HCT116 (cell line): Measurements from ENCODE around the gene ADGRA1. TPM values are rescaled to one million over a fixed set of nuclear protein-coding genes. Genes with fewer than 3 reads are reported as not detected.

Source experiments
- ATAC-seq: fragments of 200-7000 bp; cut with Tn5 transposase; 2 replicates; pipeline ENCODE4 v1.9.1; 2020; ENCODE audit warnings: mild to moderate bottlenecking, moderate library complexity
- BruUV-seq: library from RNA; stranded (reverse); fragments of 400-500 nt; replicated peaks from 2 replicates; lab custom pipeline; 2021; lab: Mats Ljungman, UMichigan
- CTCF ChIA-PET: fragments of 300-600 bp; sonication (Branson Sonifier 250); formaldehyde crosslinking; loops from one replicate; lab custom pipeline; 2021; ENCODE audit warnings: antibody characterized with exemption; lab: Charles Lee
- POLR2A ChIA-PET: fragments of 300-600, 350-600 bp; sonication (Branson Sonifier 250); formaldehyde crosslinking; loops from one replicate; lab custom pipeline; 2021; ENCODE audit warnings: antibody characterized with exemption; lab: Charles Lee
- RAD21 ChIA-PET, 2 experiments: fragments of 300-600 bp; sonication (Branson Sonifier 250); formaldehyde crosslinking; loops; one replicate each; lab custom pipeline; 2023; ENCODE audit warnings: low total read pairs in 2 of 2; ENCODE audit not compliant: uncharacterized antibody in 2 of 2, unreplicated experiment in 2 of 2, low non-redundant PET in 1 of 2; lab: Charles Lee
- DNase-seq: peaks from one replicate; pipeline ENCODE4 v3.0.0-alpha.2; 2010; ENCODE audit warnings: low read depth, low spot score
- H2AFZ ChIP-seq: fragments of 200-600 bp; shearing (Covaris generic), sonication (generic); 2 replicates; pipeline ENCODE4 v1.6.1; 2017; ENCODE audit warnings: low read depth, mixed run types, mixed read lengths, antibody characterized with exemption, low read length; ENCODE audit not compliant: poor library complexity, severe bottlenecking
- H3K27ac ChIP-seq: 2 replicates; pipeline ENCODE4 v1.5.1; 2012; ENCODE audit warnings: low read depth, low read length
- H3K27me3 ChIP-seq: fragments of 200-600 bp; sonication (generic); 2 replicates; pipeline ENCODE4 v1.6.1; 2016; ENCODE audit warnings: mixed run types, low read length, mixed read lengths; ENCODE audit not compliant: insufficient read depth
- H3K36me3 ChIP-seq, 2 experiments: fragments of 200-500 bp in 1 of 2; fragments of 200-600 bp in 1 of 2; sonication (Bioruptor generic) in 1 of 2; sonication (generic) in 1 of 2; 2 replicates each; pipeline versions ENCODE4 v1.5.1 to v1.6.1; 2014 to 2016; ENCODE audit warnings: low read length in 2 of 2, inconsistent platforms in 1 of 2, mixed read lengths in 1 of 2, mixed run types in 1 of 2; ENCODE audit not compliant: insufficient read depth in 2 of 2, control insufficient read depth in 1 of 2
- H3K4me1 ChIP-seq, 2 experiments: fragments of 200-600 bp in 1 of 2; sonication (generic) in 1 of 2; 2 replicates each; pipeline versions ENCODE4 v1.5.1 to v1.6.1; 2012 to 2017; ENCODE audit warnings: low read length in 2 of 2, inconsistent platforms in 1 of 2, mild to moderate bottlenecking in 1 of 2, mixed read lengths in 1 of 2, mixed run types in 1 of 2, moderate library complexity in 1 of 2; ENCODE audit not compliant: insufficient read depth in 2 of 2, control insufficient read depth in 1 of 2
- H3K4me2 ChIP-seq: fragments of 200-600 bp; sonication (generic); 2 replicates; pipeline ENCODE4 v1.6.1; 2017; ENCODE audit warnings: mixed run types, low read length, mixed read lengths
- H3K4me3 ChIP-seq, 2 experiments: fragments of 200-600 bp in 1 of 2; sonication (generic) in 1 of 2; replicated peaks in 1 of 2; 2 replicates each; pipeline ENCODE4 v1.5.1; 2011 to 2016; ENCODE audit warnings: low read length in 2 of 2, control low read depth in 1 of 2, low read depth in 1 of 2, mild to moderate bottlenecking in 1 of 2, mixed read lengths in 1 of 2, mixed run types in 1 of 2
- H3K79me2 ChIP-seq: fragments of 200-600 bp; sonication (generic); 2 replicates; pipeline ENCODE4 v1.6.1; 2017; ENCODE audit warnings: mild to moderate bottlenecking, mixed run types, low read length, moderate library complexity, mixed read lengths; ENCODE audit not compliant: insufficient read depth
- H3K9ac ChIP-seq: fragments of 200-600 bp; sonication (generic); 2 replicates; pipeline ENCODE4 v1.6.1; 2016; ENCODE audit warnings: low read length, mixed read lengths
- H3K9me2 ChIP-seq: fragments of 200-600 bp; sonication (generic), shearing (Covaris generic); 2 replicates; pipeline ENCODE4 v1.6.1; 2017; ENCODE audit warnings: mixed run types, mild to moderate bottlenecking, moderate library complexity; ENCODE audit not compliant: insufficient read depth
- H3K9me3 ChIP-seq, 2 experiments: fragments of 200-500 bp in 1 of 2; fragments of 200-600 bp in 1 of 2; sonication (Bioruptor generic) in 1 of 2; sonication (generic) in 1 of 2; 2 replicates each; pipeline ENCODE4 v1.6.1; 2014 to 2017; ENCODE audit warnings: low read length in 2 of 2, mixed read lengths in 2 of 2, inconsistent platforms in 1 of 2, low read depth in 1 of 2, mild to moderate bottlenecking in 1 of 2, mixed run types in 1 of 2, moderate library complexity in 1 of 2; ENCODE audit not compliant: control insufficient read depth in 1 of 2, insufficient read depth in 1 of 2
- H4K20me1 ChIP-seq: fragments of 200-600 bp; sonication (generic), shearing (Covaris generic); 2 replicates; pipeline ENCODE4 v1.6.1; 2017; ENCODE audit warnings: mixed run types, mild to moderate bottlenecking, moderate library complexity; ENCODE audit not compliant: insufficient read depth
- CBX3 ChIP-seq: IDR thresholded peaks from 2 replicates; pipeline ENCODE4 v1.6.1; 2012; ENCODE audit warnings: low read depth
- CEBPB ChIP-seq: IDR thresholded peaks from 2 replicates; pipeline ENCODE4 v1.6.1; 2012; ENCODE audit warnings: low read depth
- EGR1 ChIP-seq: IDR thresholded peaks from 2 replicates; pipeline ENCODE4 v1.6.1; 2012; ENCODE audit warnings: low read depth
- ELF1 ChIP-seq: IDR thresholded peaks from 2 replicates; pipeline ENCODE4 v1.6.1; 2012; ENCODE audit warnings: low read depth, borderline replicate concordance
- JUND ChIP-seq: IDR thresholded peaks from 2 replicates; pipeline ENCODE4 v1.6.1; 2012
- POLR2AphosphoS5 ChIP-seq: IDR thresholded peaks from 2 replicates; pipeline ENCODE4 v1.6.1; 2011; ENCODE audit warnings: mild to moderate bottlenecking, low read depth, low read length, moderate library complexity
- RAD21 ChIP-seq: IDR thresholded peaks from 2 replicates; pipeline ENCODE4 v1.6.1; 2012; ENCODE audit warnings: low read depth, mild to moderate bottlenecking
- SP1 ChIP-seq: IDR thresholded peaks from 2 replicates; pipeline ENCODE4 v1.6.1; 2012; ENCODE audit warnings: low read depth
- SRF ChIP-seq: IDR thresholded peaks from 2 replicates; pipeline ENCODE4 v1.6.1; 2012; ENCODE audit warnings: low read depth
- TCF7L2 ChIP-seq: IDR thresholded peaks from 2 replicates; pipeline ENCODE4 v1.7.0; 2011; ENCODE audit warnings: borderline replicate concordance, inconsistent platforms; ENCODE audit not compliant: insufficient read depth, insufficient read length; ENCODE audit errors: extremely low read depth
- ZFX ChIP-seq: fragments of 450-650 bp; IDR thresholded peaks from 2 replicates; pipeline ENCODE4 v1.6.1; 2017
- ZNF274 ChIP-seq: fragments of 200-500 bp; sonication (Bioruptor generic); IDR thresholded peaks from 2 replicates; pipeline ENCODE4 v1.6.1; 2014; ENCODE audit warnings: mild to moderate bottlenecking, low read depth, low read length, inconsistent platforms
- intact Hi-C: fragments of 100-400 bp; cut with micrococcal nuclease; formaldehyde crosslinking; loops from 2 replicates; pipeline ENCODE4 v1.10.0; 2022
- total RNA-seq: library from RNA; stranded (reverse); gene quantifications from one replicate; pipeline ENCODE4 v1.2.1, GENCODE V29; 2021; ENCODE audit not compliant: unreplicated experiment
- TF ChIP-seq, protein P1 (sequence below), 3 experiments: fragments of 200-600 bp in 1 of 3; sonication (generic) in 1 of 3; IDR thresholded peaks in 2 of 3; conservative IDR thresholded peaks in 1 of 3; 2 replicates each; pipeline ENCODE4 v1.5.1; 2012 to 2017; ENCODE audit warnings: low read depth in 2 of 3, low read length in 2 of 3, antibody characterized with exemption in 1 of 3, borderline replicate concordance in 1 of 3, control low read depth in 1 of 3, mild to moderate bottlenecking in 1 of 3, mixed read lengths in 1 of 3, mixed run types in 1 of 3, moderate library complexity in 1 of 3; ENCODE audit not compliant: insufficient read depth in 1 of 3
- TF ChIP-seq, protein P2 (sequence below): IDR thresholded peaks from 2 replicates; pipeline ENCODE4 v1.6.1; 2012; ENCODE audit warnings: low read depth

ADGRA1 gene
- total RNA-seq, 1 experiment from 2014 or later: not detected

DNA sequence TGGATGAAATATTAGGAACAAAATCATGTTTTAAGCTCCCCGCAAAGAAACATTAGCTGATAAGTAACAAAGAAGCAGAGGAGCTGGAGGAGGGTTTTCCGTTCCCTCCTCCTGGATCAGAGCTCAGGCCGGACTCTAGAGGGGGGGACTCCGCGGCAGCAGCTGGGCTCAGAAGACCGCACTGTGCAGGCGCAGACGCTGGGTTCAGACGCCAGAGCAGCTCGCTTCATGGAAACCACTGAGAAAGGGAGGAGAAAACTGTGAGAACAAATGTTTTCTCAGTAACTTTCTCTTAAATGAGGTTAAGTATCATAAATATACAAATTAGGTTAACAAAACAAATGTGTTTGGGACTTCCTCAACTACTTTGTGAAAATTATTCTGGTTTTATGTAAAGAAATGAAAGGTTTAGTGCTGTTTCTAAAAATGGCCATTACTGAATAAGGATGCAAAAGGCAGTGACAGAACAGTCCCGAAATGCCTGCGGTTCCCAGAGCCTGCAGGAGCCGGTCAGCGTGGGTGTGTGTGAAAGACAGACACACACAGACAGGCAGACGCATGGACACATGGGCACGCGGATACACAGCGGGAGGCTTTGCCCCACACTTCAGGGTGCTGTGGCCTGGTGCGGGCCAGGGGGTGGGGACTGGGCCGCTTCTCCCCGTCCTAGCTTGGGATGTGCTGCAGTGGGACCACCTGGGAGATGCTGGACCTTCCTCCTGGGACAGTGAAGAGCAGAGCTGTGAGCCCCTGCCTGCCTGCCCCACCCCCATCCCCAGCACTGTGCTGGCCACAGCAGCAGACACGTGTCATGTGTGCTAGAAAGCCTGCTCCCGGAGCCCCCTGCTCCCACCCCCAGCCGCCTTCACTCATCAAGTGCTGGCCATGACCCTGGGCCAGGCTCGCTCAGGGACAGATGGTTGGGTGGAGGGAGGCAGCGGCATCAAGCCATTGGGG is 20.3 kb upstream of the ADGRA1 start:
- RAD21 ChIA-PET: no interaction called here
- no peaks in the 10 kb centered on the region for H3K9me3 ChIP-seq
- no peaks in the 10 kb centered on the region for H3K4me1 ChIP-seq
- intact Hi-C loops: no loop called here
- H3K79me2 ChIP-seq: no peaks in the 10 kb centered on the region
- no peaks in the 10 kb centered on the region for H3K36me3 ChIP-seq
- TF ChIP-seq ELF1 (no peak), CBX3 (no peak), JUND (no peak), EGR1 (no peak), RAD21 (no peak), CEBPB (no peak), TCF7L2 (no peak), SRF (no peak), ZNF274 (no peak), SP1 (no peak), ZFX (no peak), POLR2AphosphoS5 (no peak)
- TF ChIP-seq, protein P1, sequence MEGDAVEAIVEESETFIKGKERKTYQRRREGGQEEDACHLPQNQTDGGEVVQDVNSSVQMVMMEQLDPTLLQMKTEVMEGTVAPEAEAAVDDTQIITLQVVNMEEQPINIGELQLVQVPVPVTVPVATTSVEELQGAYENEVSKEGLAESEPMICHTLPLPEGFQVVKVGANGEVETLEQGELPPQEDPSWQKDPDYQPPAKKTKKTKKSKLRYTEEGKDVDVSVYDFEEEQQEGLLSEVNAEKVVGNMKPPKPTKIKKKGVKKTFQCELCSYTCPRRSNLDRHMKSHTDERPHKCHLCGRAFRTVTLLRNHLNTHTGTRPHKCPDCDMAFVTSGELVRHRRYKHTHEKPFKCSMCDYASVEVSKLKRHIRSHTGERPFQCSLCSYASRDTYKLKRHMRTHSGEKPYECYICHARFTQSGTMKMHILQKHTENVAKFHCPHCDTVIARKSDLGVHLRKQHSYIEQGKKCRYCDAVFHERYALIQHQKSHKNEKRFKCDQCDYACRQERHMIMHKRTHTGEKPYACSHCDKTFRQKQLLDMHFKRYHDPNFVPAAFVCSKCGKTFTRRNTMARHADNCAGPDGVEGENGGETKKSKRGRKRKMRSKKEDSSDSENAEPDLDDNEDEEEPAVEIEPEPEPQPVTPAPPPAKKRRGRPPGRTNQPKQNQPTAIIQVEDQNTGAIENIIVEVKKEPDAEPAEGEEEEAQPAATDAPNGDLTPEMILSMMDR (IDR thresholded peaks at IDR 0.05 in 2 of 3, conservative IDR thresholded peaks at IDR 0.05 in 1 of 3; ENCODE audit: borderline replicate concordance in 1 of 3, insufficient read depth in 1 of 3, low read depth in 2 of 3, low read length in 2 of 3): no peak
- TF ChIP-seq, protein P2, sequence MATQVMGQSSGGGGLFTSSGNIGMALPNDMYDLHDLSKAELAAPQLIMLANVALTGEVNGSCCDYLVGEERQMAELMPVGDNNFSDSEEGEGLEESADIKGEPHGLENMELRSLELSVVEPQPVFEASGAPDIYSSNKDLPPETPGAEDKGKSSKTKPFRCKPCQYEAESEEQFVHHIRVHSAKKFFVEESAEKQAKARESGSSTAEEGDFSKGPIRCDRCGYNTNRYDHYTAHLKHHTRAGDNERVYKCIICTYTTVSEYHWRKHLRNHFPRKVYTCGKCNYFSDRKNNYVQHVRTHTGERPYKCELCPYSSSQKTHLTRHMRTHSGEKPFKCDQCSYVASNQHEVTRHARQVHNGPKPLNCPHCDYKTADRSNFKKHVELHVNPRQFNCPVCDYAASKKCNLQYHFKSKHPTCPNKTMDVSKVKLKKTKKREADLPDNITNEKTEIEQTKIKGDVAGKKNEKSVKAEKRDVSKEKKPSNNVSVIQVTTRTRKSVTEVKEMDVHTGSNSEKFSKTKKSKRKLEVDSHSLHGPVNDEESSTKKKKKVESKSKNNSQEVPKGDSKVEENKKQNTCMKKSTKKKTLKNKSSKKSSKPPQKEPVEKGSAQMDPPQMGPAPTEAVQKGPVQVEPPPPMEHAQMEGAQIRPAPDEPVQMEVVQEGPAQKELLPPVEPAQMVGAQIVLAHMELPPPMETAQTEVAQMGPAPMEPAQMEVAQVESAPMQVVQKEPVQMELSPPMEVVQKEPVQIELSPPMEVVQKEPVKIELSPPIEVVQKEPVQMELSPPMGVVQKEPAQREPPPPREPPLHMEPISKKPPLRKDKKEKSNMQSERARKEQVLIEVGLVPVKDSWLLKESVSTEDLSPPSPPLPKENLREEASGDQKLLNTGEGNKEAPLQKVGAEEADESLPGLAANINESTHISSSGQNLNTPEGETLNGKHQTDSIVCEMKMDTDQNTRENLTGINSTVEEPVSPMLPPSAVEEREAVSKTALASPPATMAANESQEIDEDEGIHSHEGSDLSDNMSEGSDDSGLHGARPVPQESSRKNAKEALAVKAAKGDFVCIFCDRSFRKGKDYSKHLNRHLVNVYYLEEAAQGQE: no peak
- DNase-seq: no peak
- H3K9me2 ChIP-seq: no peaks in the 10 kb centered on the region
- H4K20me1 ChIP-seq: no peaks in the 10 kb centered on the region
- CTCF ChIA-PET: no interaction called here
- BruUV-seq: no TSS peak
- no peak overlapping the region for H2AFZ ChIP-seq
- ATAC-seq: no peak
- H3K27me3 ChIP-seq: no peaks in the 10 kb centered on the region
- POLR2A ChIA-PET: no interaction called here
- no peak overlapping the region for H3K27ac ChIP-seq
- no peak overlapping the region for H3K4me3 ChIP-seq
- no peak overlapping the region for H3K9ac ChIP-seq
- H3K4me2 ChIP-seq: no peak overlapping the region
